Activated CD4-positive, alpha-beta T cell treated with anti-CD3 and anti-CD28 coated beads, Interleukin-2, amount 50 U/mL, for 1 hour (primary cell): Measurements from ENCODE around the gene PTDSS2.
"Not testable (repeated sequence)": the region's sequence is repeated elsewhere in the genome, so short reads cannot be mapped to it uniquely, and the experiment has no call there.

ENCODE experiments used
- DNase-seq: peaks from one replicate; pipeline ENCODE4 v3.0.0-alpha.2; 2020

Gene PTDSS2

DNA sequence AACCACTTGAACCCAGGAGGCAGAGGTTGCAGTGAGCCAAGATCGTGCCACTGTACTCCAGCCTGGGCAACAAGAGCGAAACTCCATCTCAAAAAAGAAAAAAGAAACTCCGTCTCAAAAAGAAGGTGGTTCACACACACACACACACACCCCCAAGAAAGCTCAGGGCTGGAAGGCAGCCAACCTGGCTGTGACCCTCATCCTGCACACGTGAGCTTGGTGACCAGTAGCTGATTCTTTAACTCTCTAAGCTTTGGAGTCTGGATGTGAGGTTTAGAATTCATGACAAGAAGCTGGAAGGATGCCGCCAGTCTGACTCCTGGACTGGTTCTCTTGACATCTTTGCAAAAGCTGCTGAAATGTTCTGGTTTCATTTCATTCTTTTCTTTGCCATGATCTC lies 58.9 kb downstream of the PTDSS2 start:
- DNase-seq, result no peak

- no peak for DNase-seq
These were observed 62.9 kb downstream of the PTDSS2 start for GRCh38 chr11:512761-513595.

DNA sequence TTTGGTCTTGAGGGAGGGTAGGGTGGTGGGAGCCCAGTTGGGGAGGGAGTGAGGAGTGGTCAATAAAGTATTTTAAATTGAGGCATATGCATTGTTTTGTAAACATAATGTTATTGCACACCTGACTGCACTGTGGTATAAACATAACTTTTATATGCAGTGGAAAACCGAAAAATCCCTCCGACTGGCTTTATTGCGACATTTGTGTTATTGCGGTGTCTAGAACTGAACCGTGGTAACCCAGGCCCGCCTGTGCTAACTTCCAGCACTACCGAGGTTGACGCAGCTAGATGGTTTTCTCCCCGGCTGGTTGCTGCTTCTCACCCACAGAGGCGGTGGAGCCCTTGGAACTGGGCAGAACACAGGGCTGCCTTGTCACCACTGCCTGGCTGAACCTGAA lies 64.5 kb downstream of the PTDSS2 start:
- no peak for DNase-seq

- DNase-seq, result no peak
These were observed 65.1 kb downstream of the PTDSS2 start for GRCh38 chr11:515131-515530.

DNA sequence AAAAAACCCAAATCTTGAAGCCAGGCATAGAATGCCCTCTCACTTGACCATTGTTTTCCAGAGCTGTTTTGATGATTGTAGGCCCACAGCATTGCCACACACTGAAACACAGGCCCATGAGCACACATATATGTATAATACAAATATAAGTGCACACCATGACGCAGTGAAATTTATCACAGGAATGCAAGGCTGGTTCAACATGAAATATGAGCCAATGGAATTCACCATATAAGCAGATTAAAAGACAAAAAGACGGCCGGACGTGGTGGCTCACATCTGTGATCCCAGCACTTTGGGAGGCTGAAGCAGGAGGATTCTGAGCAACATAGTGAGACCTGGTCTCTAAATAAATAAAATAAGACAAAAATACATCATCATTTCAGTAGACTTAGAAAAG lies 66.3 kb downstream of the PTDSS2 start:
- DNase-seq, result no peak

- DNase-seq, result not testable (repeated sequence)
These were observed 67.0 kb downstream of the PTDSS2 start for GRCh38 chr11:516918-517685.

GRCh38 chr11:518463-519202 lies 68.6 kb downstream of the PTDSS2 start:
- peak; percentile 86 for DNase-seq

DNA sequence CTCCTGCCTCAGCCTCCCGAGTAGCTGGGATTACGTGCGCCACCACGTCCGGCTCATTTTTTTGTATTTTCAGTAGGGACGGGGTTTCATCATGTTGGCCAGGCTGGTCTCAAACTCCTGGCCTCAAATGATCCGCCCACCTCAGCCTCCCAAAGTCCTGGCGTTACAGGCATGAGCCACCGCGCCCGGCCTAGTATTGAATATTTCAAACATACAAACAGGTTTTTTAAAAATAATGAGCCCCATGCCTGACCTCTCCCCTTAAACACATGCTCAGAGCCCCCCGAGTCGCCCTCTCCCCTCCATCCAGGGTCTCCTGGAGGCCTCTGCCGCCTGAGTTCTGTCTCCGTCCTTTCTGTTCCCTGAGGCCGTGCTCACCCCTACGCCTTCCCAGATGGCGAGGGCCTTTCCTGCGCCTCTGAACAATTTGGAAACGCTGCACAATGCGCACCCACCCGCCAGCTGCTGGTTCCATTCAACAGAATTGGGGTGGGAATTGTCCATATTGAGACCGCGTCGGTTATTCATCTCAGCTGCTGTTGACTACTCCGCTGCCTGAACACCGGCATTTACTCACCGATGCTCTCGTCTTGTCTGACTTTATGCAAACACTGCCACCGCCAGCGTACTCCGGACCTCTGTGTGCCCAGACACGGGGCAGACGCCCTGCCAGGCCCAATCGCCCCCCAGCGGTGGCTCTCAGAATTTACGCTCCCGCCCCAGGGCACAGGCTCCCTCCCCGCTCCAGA lies 70.5 kb downstream of the PTDSS2 start:
- DNase-seq, result no peak

DNA sequence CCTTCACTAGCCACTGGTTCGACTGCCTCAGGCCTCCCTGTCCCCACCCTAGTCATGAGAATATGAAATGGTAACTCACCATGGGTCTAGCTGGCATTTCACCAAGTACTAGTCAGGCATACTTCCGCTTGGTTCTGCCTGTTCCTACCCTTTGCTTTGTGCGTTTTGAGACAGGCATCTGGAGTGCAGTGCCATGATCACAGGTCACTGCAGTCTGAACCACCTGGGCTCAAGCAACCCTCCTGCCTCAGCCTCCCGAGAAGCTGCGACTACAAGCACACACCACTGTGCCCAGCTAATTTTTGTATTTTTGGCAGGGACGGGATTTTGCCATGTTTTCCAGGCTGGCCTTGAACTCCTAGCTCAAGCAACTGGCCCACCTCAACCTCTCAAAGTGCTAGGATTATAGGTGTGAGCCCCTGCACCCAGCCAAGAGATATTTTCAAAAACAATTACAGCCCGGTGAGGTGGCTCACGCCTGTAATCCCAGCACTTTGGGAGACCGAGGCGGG lies 71.2 kb downstream of the PTDSS2 start:
- no peak for DNase-seq

DNA sequence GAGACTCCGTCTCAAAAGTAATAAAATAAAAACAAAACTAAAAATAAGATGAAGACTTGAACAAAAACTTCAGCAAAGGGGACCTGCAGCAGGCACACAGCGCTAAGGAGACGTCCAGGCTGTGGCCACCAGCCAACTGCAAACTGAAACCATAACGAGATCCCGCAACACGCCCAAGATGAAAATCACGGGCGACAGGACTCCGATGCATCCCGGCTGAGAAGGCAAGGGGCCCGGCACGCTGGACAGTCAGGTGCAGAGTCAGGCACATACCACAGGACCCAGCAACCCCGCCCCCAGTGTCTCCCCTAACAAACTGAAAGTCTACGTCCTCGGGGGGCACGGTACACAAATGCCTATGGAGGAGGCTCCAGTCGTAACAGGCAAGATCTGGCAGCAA lies 76.1 kb downstream of the PTDSS2 start:
- DNase-seq, result no peak

DNA sequence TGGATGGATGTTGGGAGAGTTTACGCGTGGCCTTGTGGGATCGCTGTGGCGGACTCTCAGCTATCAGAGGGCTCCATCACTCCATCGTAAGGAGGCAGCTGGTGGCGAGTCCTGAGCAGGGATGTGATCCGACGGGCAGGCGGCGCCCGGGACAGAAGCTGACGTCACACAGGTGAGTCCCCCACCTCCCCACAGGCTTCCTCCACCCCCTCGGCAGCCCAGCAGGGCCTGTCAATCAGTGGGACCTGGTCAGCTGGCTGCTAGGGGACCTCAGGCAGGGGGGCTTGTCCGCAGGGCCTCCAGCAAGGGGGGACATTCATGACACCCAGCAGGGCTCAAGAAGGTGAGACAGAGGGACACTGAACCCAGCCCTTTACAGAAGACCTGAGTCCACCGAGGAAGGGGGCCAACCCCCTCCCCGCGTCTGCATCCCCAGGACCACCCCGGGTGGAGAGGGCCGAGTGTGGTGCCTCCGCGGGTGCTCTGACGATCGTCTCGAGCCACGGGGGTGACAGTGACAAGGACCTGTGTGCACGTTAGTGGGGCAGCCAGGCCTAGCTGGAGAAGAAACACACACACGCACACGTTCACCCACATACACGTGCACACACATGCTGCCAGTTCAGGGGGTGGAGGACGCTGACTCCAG lies 78.2 kb downstream of the PTDSS2 start:
- no peak for DNase-seq

- no peak for DNase-seq
These were observed 79.0 kb downstream of the PTDSS2 start for GRCh38 chr11:528815-529727.

- DNase-seq, result no peak
These were observed 79.8 kb downstream of the PTDSS2 start for GRCh38 chr11:529728-530411.

DNA sequence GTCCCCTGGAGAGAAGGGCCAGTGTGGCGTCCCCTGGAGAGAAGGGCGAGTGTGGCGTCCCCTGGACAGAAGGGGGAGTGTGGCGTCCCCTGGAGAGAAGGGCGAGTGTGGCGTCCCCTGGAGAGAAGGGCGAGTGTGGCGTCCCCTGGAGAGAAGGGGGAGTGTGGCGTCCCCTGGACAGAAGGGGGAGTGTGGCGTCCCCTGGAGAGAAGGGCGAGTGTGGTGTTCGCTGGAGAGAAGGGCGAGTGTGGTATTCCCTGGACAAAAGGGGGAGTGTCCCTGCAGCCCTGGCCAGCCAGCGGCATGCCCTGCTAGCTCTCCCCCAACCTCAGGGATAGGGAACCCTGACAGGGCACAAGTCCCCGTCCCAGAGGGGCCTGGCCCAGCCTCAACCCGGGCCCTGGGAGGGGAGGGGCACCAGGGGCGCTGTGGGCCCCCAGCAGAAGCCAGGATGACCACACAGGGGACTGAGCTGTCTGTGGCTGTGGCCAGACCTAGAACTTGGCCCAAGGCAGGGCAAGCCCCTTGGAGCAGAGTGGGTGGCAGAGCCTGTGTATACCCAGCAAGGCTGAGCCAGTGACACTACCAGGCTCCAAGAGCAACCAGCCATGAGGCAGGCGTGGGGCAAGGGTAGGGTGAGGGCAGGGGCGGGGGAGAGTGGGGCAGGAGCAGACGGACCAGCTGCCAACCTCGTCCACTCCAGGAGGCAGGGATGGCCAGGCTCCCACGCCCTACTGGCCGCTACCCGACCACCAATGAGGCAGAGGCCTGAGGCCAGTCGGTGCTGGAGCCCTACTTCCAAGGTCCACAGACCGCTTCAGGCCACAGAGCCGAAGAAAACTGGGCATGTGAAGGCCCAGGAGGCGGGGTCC lies 81.1 kb downstream of the PTDSS2 start:
- no peak for DNase-seq

- no peak for DNase-seq
These were observed 81.9 kb downstream of the PTDSS2 start for GRCh38 chr11:531919-532526.

GRCh38 chr11:532527-532985 lies 82.5 kb downstream of the PTDSS2 start:
- no peak for DNase-seq

GRCh38 chr11:532986-533585 lies 83.0 kb downstream of the PTDSS2 start:
- DNase-seq, result no peak
